Loucy (cell line): ENCODE results near the gene LHCGR.

Experiments
- H2AFZ ChIP-seq: fragments of 200-600 bp; sonication (generic); 2 replicates; pipeline ENCODE4 v1.6.0; 2016; ENCODE audit warnings: antibody characterized with exemption, mild to moderate bottlenecking, low read length, moderate library complexity
- H3F3A ChIP-seq: fragments of 200-600 bp; 2 replicates; pipeline ENCODE4 v1.6.0; 2016; ENCODE audit warnings: antibody characterized with exemption, low read depth, mild to moderate bottlenecking
- H3K27me3 ChIP-seq: fragments of 200-600 bp; sonication (generic); 2 replicates; pipeline ENCODE4 v1.6.1; 2014; ENCODE audit warnings: low read length, mild to moderate bottlenecking; ENCODE audit not compliant: insufficient read depth, poor library complexity, severe bottlenecking
- H3K36me3 ChIP-seq: fragments of 200-600 bp; sonication (generic); 2 replicates; pipeline ENCODE4 v1.6.1; 2016; ENCODE audit warnings: low read length; ENCODE audit not compliant: insufficient read depth
- H3K4me1 ChIP-seq: fragments of 200-600 bp; sonication (generic); 2 replicates; pipeline ENCODE4 v1.5.1; 2014; ENCODE audit warnings: low read length, mild to moderate bottlenecking; ENCODE audit not compliant: insufficient read depth, poor library complexity, severe bottlenecking
- H3K4me2 ChIP-seq: fragments of 200-600 bp; sonication (generic); 2 replicates; pipeline ENCODE4 v1.6.0; 2014; ENCODE audit warnings: antibody characterized with exemption, low read length, low read depth, mild to moderate bottlenecking; ENCODE audit not compliant: poor library complexity, severe bottlenecking
- H3K4me3 ChIP-seq: fragments of 200-600 bp; sonication (generic); 2 replicates; pipeline ENCODE4 v1.5.1; 2014; ENCODE audit warnings: low read length, mild to moderate bottlenecking, mixed read lengths; ENCODE audit not compliant: poor library complexity, severe bottlenecking
- H3K79me2 ChIP-seq: fragments of 200-600 bp; sonication (generic); 2 replicates; pipeline ENCODE4 v1.6.1; 2014; ENCODE audit warnings: low read length; ENCODE audit not compliant: insufficient read depth
- H3K9ac ChIP-seq: fragments of 200-600 bp; sonication (generic); 2 replicates; pipeline ENCODE4 v1.6.0; 2014; ENCODE audit warnings: mild to moderate bottlenecking, low read depth, low read length, moderate library complexity; ENCODE audit not compliant: poor library complexity, severe bottlenecking
- H3K9me2 ChIP-seq: fragments of 200-600 bp; sonication (generic); replicated peaks from 2 replicates; pipeline ENCODE4 v1.6.1; 2016; ENCODE audit warnings: low read depth, low read length, mixed read lengths
- H3K9me3 ChIP-seq: fragments of 200-600 bp; sonication (generic); 2 replicates; pipeline ENCODE4 v1.6.1; 2014; ENCODE audit warnings: mild to moderate bottlenecking, antibody characterized with exemption, low read length, low read depth; ENCODE audit not compliant: insufficient read depth
- H4K20me1 ChIP-seq: fragments of 200-600 bp; sonication (generic); 2 replicates; pipeline ENCODE4 v1.6.0; 2014; ENCODE audit warnings: antibody characterized with exemption, low read length, mild to moderate bottlenecking; ENCODE audit not compliant: insufficient read depth, poor library complexity, severe bottlenecking
- CTCF ChIP-seq: fragments of 200-600 bp; sonication (generic); conservative IDR thresholded peaks from 2 replicates; pipeline ENCODE4 v1.5.1; 2014; ENCODE audit warnings: mild to moderate bottlenecking, antibody characterized with exemption, low read length
- EZH2phosphoT487 ChIP-seq: fragments of 200-600 bp; IDR thresholded peaks from 2 replicates; pipeline ENCODE4 v1.6.1; 2018; ENCODE audit warnings: antibody characterized with exemption, mild to moderate bottlenecking, moderate library complexity, borderline replicate concordance

The LHCGR gene

GRCh38 chr2:48734576-48735303 is 20.8 kb downstream of the LHCGR start:
- H3K9me2 ChIP-seq = no peaks in the 10 kb centered on the region
- no peak for TF ChIP-seq CTCF
- no peak for TF ChIP-seq EZH2phosphoT487
- H3K4me2 ChIP-seq = no peak overlapping the region
- H2AFZ ChIP-seq = no peak overlapping the region
- H3K4me1 ChIP-seq = no peaks in the 10 kb centered on the region
- no peaks in the 10 kb centered on the region for H3K36me3 ChIP-seq
- no peaks in the 10 kb centered on the region for H3F3A ChIP-seq
- H3K79me2 ChIP-seq = no peaks in the 10 kb centered on the region
- no peaks in the 10 kb centered on the region for H3K9me3 ChIP-seq
- H3K27me3 ChIP-seq = no peaks in the 10 kb centered on the region
- no peaks in the 10 kb centered on the region for H4K20me1 ChIP-seq
- H3K9ac ChIP-seq = no peak overlapping the region
- no peak overlapping the region for H3K4me3 ChIP-seq

- no peak overlapping the region for H2AFZ ChIP-seq
Observed at GRCh38 chr2:48733067-48733503, 22.4 kb downstream of the LHCGR start.

GRCh38 chr2:48728840-48729239 is 26.7 kb downstream of the LHCGR start:
- no peaks in the 10 kb centered on the region for H3K9me3 ChIP-seq
- no peaks in the 10 kb centered on the region for H3K79me2 ChIP-seq
- H4K20me1 ChIP-seq = no peaks in the 10 kb centered on the region
- TF ChIP-seq CTCF (no peak), EZH2phosphoT487 (no peak)
- H2AFZ ChIP-seq = no peak overlapping the region
- H3K36me3 ChIP-seq = no peaks in the 10 kb centered on the region
- H3K4me3 ChIP-seq = no peak overlapping the region
- H3K4me2 ChIP-seq = no peak overlapping the region
- no peaks in the 10 kb centered on the region for H3K4me1 ChIP-seq
- no peaks in the 10 kb centered on the region for H3F3A ChIP-seq
- H3K9ac ChIP-seq = no peak overlapping the region
- no peaks in the 10 kb centered on the region for H3K27me3 ChIP-seq
- H3K9me2 ChIP-seq = no peaks in the 10 kb centered on the region

More at GRCh38 chr2:48733067-48733503, 22.4 kb downstream of the LHCGR start:
- Histone ChIP-seq H3K27me3 (no peaks in the 10 kb centered on the region), H4K20me1 (no peaks in the 10 kb centered on the region), H3K4me3 (no peak overlapping the region), H3K79me2 (no peaks in the 10 kb centered on the region), H3K9me3 (no peaks in the 10 kb centered on the region), H3K36me3 (no peaks in the 10 kb centered on the region), H3K9ac (no peak overlapping the region), H3K9me2 (no peaks in the 10 kb centered on the region), H3K4me1 (no peaks in the 10 kb centered on the region), H3K4me2 (no peak overlapping the region), H3F3A (no peaks in the 10 kb centered on the region)
- TF ChIP-seq CTCF (no peak), EZH2phosphoT487 (no peak)
